Transverse colon (tissue), 4 donors: ENCODE measurements around the gene LGALS3BP. TPM values are rescaled to one million over a fixed set of nuclear protein-coding genes. Genes with fewer than 3 reads are reported as not detected.
A peak's percentile ranks its signal among the peaks of the same experiment; 100 is the strongest.

ENCODE experiments used
- DNase-seq: peaks from one replicate; pipeline ENCODE4 v3.0.0-alpha.2; 2019
- H3K27ac ChIP-seq, 4 donors: fragments of 200-600 bp; sonication (generic); 2 replicates each; pipeline ENCODE4 v1.5.1; 2016 to 2018; ENCODE audit warnings: inconsistent platforms in 4 of 4
- H3K27me3 ChIP-seq: fragments of 200-600 bp; sonication (generic); 2 replicates; pipeline ENCODE4 v1.5.1; 2017; ENCODE audit warnings: inconsistent platforms
- H3K36me3 ChIP-seq, 4 donors: fragments of 200-600 bp; sonication (generic); 2 replicates each; pipeline ENCODE4 v1.5.1; 2017 to 2019; ENCODE audit warnings: inconsistent platforms in 4 of 4
- H3K4me1 ChIP-seq, 4 donors: fragments of 200-600 bp; sonication (generic); 2 replicates each; pipeline ENCODE4 v1.5.1; 2017 to 2020; ENCODE audit warnings: inconsistent platforms in 4 of 4
- H3K4me3 ChIP-seq, 4 donors: fragments of 200-600 bp; sonication (generic); 1 replicate in 1 of 4; 2 replicates in 3 of 4; pipeline versions ENCODE4 v1.5.1 to v1.6.1; 2017 to 2019; ENCODE audit warnings: inconsistent platforms in 4 of 4
- H3K9me3 ChIP-seq, 2 donors: fragments of 200-600 bp; sonication (generic); 2 replicates each; pipeline ENCODE4 v1.5.1; 2017 to 2019; ENCODE audit warnings: inconsistent platforms in 2 of 2
- CTCF ChIP-seq, 5 experiments: fragments of 200-600 bp in 3 of 5; fragments of 450-650 bp in 2 of 5; sonication (generic) in 3 of 5; IDR thresholded peaks; 1 replicate in 2 of 5; 2 replicates in 3 of 5; pipeline ENCODE4 v1.5.1; 2016 to 2017; ENCODE audit warnings: antibody characterized with exemption in 5 of 5, inconsistent platforms in 3 of 5, mild to moderate bottlenecking in 2 of 5, moderate library complexity in 1 of 5
- EP300 ChIP-seq: sonication (generic); formaldehyde crosslinking; IDR thresholded peaks from one replicate; pipeline ENCODE4 v1.6.1; 2017; ENCODE audit warnings: antibody characterized with exemption, low read depth
- POLR2A ChIP-seq: fragments of 450-650 bp; IDR thresholded peaks from one replicate; pipeline ENCODE4 v1.6.1; 2016; ENCODE audit warnings: antibody characterized with exemption, mild to moderate bottlenecking, moderate library complexity
- POLR2AphosphoS5 ChIP-seq, 3 donors: sonication (generic); formaldehyde crosslinking; IDR thresholded peaks; one replicate each; pipeline ENCODE4 v1.6.1; 2016; ENCODE audit warnings: antibody characterized with exemption in 3 of 3
- WGBS, 2 donors: methylation state at CpG; one replicate each; pipeline ENCODE4 v1.1.5; 2018; ENCODE audit warnings: low coverage in 1 of 2; 5-methylcytosine and 5-hydroxymethylcytosine counted together
- in situ Hi-C, 4 donors: fragments of 200-750 bp; cut with MboI; loops; one replicate each; pipeline versions ENCODE4 v1.15.0 to v1.15.1; 2017; ENCODE audit warnings: low sequenced_read_pairs in 3 of 4, low pct_ligation_motif_present in 1 of 4, low pct_unique_long_range_greater_than_20kb in 1 of 4
- intact Hi-C: fragments of 100-400 bp; cut with DNase I; formaldehyde crosslinking; loops from one replicate; pipeline ENCODE4 v1.15.1; 2023; ENCODE audit warnings: low total_unique reads
- total RNA-seq, 4 donors: library from RNA; depleted of rRNA; stranded (reverse); fragments of >200 nt; gene quantifications; one replicate each; pipeline ENCODE4 v1.1.0, GENCODE V29; 2016

The LGALS3BP gene
- total RNA-seq, 4 donors from 2014 or later = 796 to 1,440 (median 1,077) TPM

- in situ Hi-C loops = no loop called here
- DNase-seq = peak; percentile 88
- intact Hi-C loops = no loop called here
- Histone ChIP-seq H3K36me3 (no peaks in the 10 kb centered on the region), H3K4me3 (peak overlapping the region in 2 of 4 donors; percentile 27 to 34), H3K27me3 (no peaks in the 10 kb centered on the region), H3K4me1 (peaks cover 28 to 76% (median 73%) of the 10 kb centered on the region in 4 donors), H3K9me3 (no peaks in the 10 kb centered on the region), H3K27ac (peak overlapping the region; percentile 82 to 95 (median 92))
- TF ChIP-seq EP300 (no peak), CTCF (IDR thresholded peaks at IDR 0.05) (peak in 1 of 5 experiments; percentile 24), POLR2A (peak; percentile 92), POLR2AphosphoS5 (IDR thresholded peaks at IDR 0.05) (peak; percentile 82 to 94 (median 91))
- 51% methylated on average over 12 of the region's 12 CpGs; no CpG with 5 or more reads in 1 of the 2 donors for WGBS, 2 donors
These were observed 25.5 kb upstream of the LGALS3BP start for GRCh38 chr17:79005063-79005861.

- intact Hi-C loops (no loop called here), in situ Hi-C loops (no loop called here)
- Histone ChIP-seq H3K27ac (peak overlapping the region in 3 of 4 donors; percentile 81 to 89 (median 83)), H3K4me1 (peaks cover 26 to 82% (median 71%) of the 10 kb centered on the region in 4 donors), H3K36me3 (no peaks in the 10 kb centered on the region), H3K9me3 (no peaks in the 10 kb centered on the region), H3K4me3 (peak overlapping the region in 2 of 4 donors; percentile 0 to 33), H3K27me3 (no peaks in the 10 kb centered on the region)
- no peak for TF ChIP-seq EP300
- TF ChIP-seq CTCF (IDR thresholded peaks at IDR 0.05) = no peak
- no peak for TF ChIP-seq POLR2A
- TF ChIP-seq POLR2AphosphoS5 (IDR thresholded peaks at IDR 0.05) = no peak
- 81% methylated on average over 3 of the region's 3 CpGs; no CpG with 5 or more reads in 1 of the 2 donors for WGBS, 2 donors
- peak; percentile 31 for DNase-seq
These were observed 24.1 kb upstream of the LGALS3BP start for GRCh38 chr17:79003661-79004411.

- 20 to 52% methylated on average over 2 to 20 of the region's 20 CpGs for WGBS, 2 donors
- Histone ChIP-seq H3K9me3 (no peaks in the 10 kb centered on the region), H3K27me3 (no peaks in the 10 kb centered on the region), H3K36me3 (no peaks in the 10 kb centered on the region), H3K4me3 (peak overlapping the region in 2 of 4 donors; percentile 7 to 33), H3K4me1 (peaks cover 27 to 80% (median 71%) of the 10 kb centered on the region in 4 donors), H3K27ac (peak overlapping the region in 3 of 4 donors; percentile 81 to 89 (median 83))
- no peak for TF ChIP-seq POLR2AphosphoS5 (IDR thresholded peaks at IDR 0.05)
- no peak for TF ChIP-seq EP300
- no peak for TF ChIP-seq POLR2A
- no peak for TF ChIP-seq CTCF (IDR thresholded peaks at IDR 0.05)
- in situ Hi-C loops (no loop called here), intact Hi-C loops (no loop called here)
- DNase-seq = no peak
These were observed 23.3 kb upstream of the LGALS3BP start for GRCh38 chr17:79002796-79003593.
